ENCODE results near the gene ADPRHL1. TPM values are rescaled to one million over a fixed set of nuclear protein-coding genes. Genes with fewer than 3 reads are reported as not detected.

Gene ADPRHL1
- total RNA-seq, 1 experiment from 2014 or later = 2.7 TPM

DNA sequence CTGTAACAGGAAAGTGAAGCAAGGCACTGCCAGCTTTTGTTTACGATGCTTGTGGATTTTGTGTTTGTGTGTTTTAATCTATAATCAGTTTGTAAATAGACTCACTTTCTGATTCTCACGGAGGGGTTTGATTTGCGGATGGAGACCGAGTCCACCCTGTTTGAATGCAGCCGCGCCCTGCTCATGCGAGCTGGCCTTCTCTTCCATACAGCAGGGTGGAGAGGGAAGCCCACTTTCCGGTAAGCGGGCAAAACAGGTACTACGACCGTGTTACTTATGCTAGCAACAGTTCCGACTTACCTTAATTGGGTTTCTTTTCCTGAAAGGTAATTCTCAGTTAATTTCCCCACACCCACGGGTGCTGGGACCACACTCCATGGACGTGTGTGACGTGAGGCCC is 33.1 kb downstream of the ADPRHL1 start:
- no peaks in the 10 kb centered on the region for H3K79me1 ChIP-seq (ENCODE audit: insufficient read depth, low read depth, low read length, poor library complexity, severe bottlenecking)
- no peak overlapping the region for H2AK5ac ChIP-seq (ENCODE audit: insufficient read length, low read length)
- TF ChIP-seq, protein P1, sequence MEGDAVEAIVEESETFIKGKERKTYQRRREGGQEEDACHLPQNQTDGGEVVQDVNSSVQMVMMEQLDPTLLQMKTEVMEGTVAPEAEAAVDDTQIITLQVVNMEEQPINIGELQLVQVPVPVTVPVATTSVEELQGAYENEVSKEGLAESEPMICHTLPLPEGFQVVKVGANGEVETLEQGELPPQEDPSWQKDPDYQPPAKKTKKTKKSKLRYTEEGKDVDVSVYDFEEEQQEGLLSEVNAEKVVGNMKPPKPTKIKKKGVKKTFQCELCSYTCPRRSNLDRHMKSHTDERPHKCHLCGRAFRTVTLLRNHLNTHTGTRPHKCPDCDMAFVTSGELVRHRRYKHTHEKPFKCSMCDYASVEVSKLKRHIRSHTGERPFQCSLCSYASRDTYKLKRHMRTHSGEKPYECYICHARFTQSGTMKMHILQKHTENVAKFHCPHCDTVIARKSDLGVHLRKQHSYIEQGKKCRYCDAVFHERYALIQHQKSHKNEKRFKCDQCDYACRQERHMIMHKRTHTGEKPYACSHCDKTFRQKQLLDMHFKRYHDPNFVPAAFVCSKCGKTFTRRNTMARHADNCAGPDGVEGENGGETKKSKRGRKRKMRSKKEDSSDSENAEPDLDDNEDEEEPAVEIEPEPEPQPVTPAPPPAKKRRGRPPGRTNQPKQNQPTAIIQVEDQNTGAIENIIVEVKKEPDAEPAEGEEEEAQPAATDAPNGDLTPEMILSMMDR (conservative IDR thresholded peaks at IDR 0.05) = no peak
- no peaks in the 10 kb centered on the region for H3K9me3 ChIP-seq (ENCODE audit: control insufficient read depth, low read depth, low read length)
- no peak overlapping the region for H2BK5ac ChIP-seq (ENCODE audit: insufficient read length, low read length)
- DNase-seq = no peak
- no peak overlapping the region for H2BK20ac ChIP-seq (ENCODE audit: low read depth, low read length, poor library complexity, severe bottlenecking)
- no peak overlapping the region for H2BK12ac ChIP-seq (ENCODE audit: insufficient read length, low read depth, low read length)
- H2BK15ac ChIP-seq (ENCODE audit: low read depth, low read length) = no peak overlapping the region
- no peaks in the 10 kb centered on the region for H4K20me1 ChIP-seq (ENCODE audit: control insufficient read depth, insufficient read depth, insufficient read length)
- H3K14ac ChIP-seq (ENCODE audit: insufficient read depth, low read length) = no peak overlapping the region
- H3K23ac ChIP-seq (ENCODE audit: insufficient read length, low read depth, low read length) = no peak overlapping the region
- WGBS (ENCODE audit: extremely low coverage, insufficient read length, low lambda C conversion rate) = no CpG with 5 or more reads among the region's 15 CpGs
- Mint-ChIP-seq H3K4me1 (0 out of 4 replicates have a peak, but pooled peaks cover 0 to 7% of the 10 kb centered on the region in 2 experiments), H3K4me3 (no peak overlapping the region), H3K9me3 (no peaks in the 10 kb centered on the region), H3K27me3 (ENCODE audit: low read depth) (peaks cover 2% of the 10 kb centered on the region), H3K27ac (peak overlapping the region in 1 of 3 experiments; percentile 28; a peak in 1 of 7 replicates), H3K36me3 (ENCODE audit: insufficient read depth in 1 of 3, low read depth in 3 of 3) (no peaks in the 10 kb centered on the region; a peak in 1 of 7 replicates)
- H3K56ac ChIP-seq (ENCODE audit: insufficient read length, low read depth, low read length) = no peak overlapping the region
- no peaks in the 10 kb centered on the region for H3K27me3 ChIP-seq (ENCODE audit: insufficient read depth, low read length)
- no peaks in the 10 kb centered on the region for H3K79me2 ChIP-seq (ENCODE audit: insufficient read depth, low read length)
- H4K91ac ChIP-seq (ENCODE audit: insufficient read length, low read depth, low read length) = no peak overlapping the region
- H3K18ac ChIP-seq (ENCODE audit: insufficient read length, low read depth, low read length) = no peak overlapping the region
- H3K4ac ChIP-seq (ENCODE audit: low read depth, low read length) = no peak overlapping the region
- H3K27ac ChIP-seq (ENCODE audit: insufficient read length, low read depth, low read length) = no peak overlapping the region
- H3K23me2 ChIP-seq (ENCODE audit: insufficient read length, low read depth, low read length, poor library complexity, severe bottlenecking) = no peaks in the 10 kb centered on the region
- no peak overlapping the region for H4K5ac ChIP-seq (ENCODE audit: insufficient read length, low read depth, low read length)
- H2AFZ ChIP-seq (ENCODE audit: low read length) = no peak overlapping the region
- H3K9ac ChIP-seq (ENCODE audit: extremely low read depth, insufficient read length, low read length) = no peak overlapping the region
- no peak overlapping the region for H3K4me2 ChIP-seq (ENCODE audit: insufficient read depth, insufficient read length, low read length)
- no peak overlapping the region for H2BK120ac ChIP-seq (ENCODE audit: low read depth, low read length, poor library complexity, severe bottlenecking)
- H3K4me1 ChIP-seq (ENCODE audit: insufficient read depth, low read length) = no peaks in the 10 kb centered on the region
- no peak overlapping the region for H3T11ph ChIP-seq (ENCODE audit: low read length)
- H4K8ac ChIP-seq (replicated peaks; ENCODE audit: insufficient read length, low read depth, low read length) = no peak overlapping the region
